ENCODE results near the gene EPHX1.
"Not testable (repeated sequence)": the region's sequence is repeated elsewhere in the genome, so short reads cannot be mapped to it uniquely, and the experiment has no call there.

Gene EPHX1

GRCh38 chr1:225777058-225777582 lies 32.8 kb upstream of the EPHX1 start:
- in situ Hi-C loops (cut with MboI; ENCODE audit: low sequenced_read_pairs), result no loop called here

GRCh38 chr1:225777583-225778336 lies 32.2 kb upstream of the EPHX1 start, which contains the start of gene SRP9:
Gene SRP9, plus strand, starts transcription at chr1:225777826. Its CDS starts 115 bp downstream, at chr1:225777941.
- in situ Hi-C loops (cut with MboI; ENCODE audit: low sequenced_read_pairs), result no loop called here

- in situ Hi-C loops (cut with MboI; ENCODE audit: low sequenced_read_pairs), result no loop called here
Observed at GRCh38 chr1:225778337-225778669, 31.6 kb upstream of the EPHX1 start.

- in situ Hi-C loops (cut with MboI; ENCODE audit: low sequenced_read_pairs), result not testable (repeated sequence)
Observed at GRCh38 chr1:225779165-225779564, 30.8 kb upstream of the EPHX1 start.

GRCh38 chr1:225780134-225780533 lies 29.8 kb upstream of the EPHX1 start:
- in situ Hi-C loops (cut with MboI; ENCODE audit: low sequenced_read_pairs), result no loop called here

GRCh38 chr1:225780630-225781029 lies 29.3 kb upstream of the EPHX1 start:
- in situ Hi-C loops (cut with MboI; ENCODE audit: low sequenced_read_pairs), result no loop called here

GRCh38 chr1:225789142-225789541 lies 20.8 kb upstream of the EPHX1 start:
- in situ Hi-C loops (cut with MboI; ENCODE audit: low sequenced_read_pairs), result not testable (repeated sequence)

GRCh38 chr1:225794954-225795353 lies 15.0 kb upstream of the EPHX1 start:
- in situ Hi-C loops (cut with MboI; ENCODE audit: low sequenced_read_pairs), result no loop called here

GRCh38 chr1:225796097-225796496 lies 13.8 kb upstream of the EPHX1 start:
- in situ Hi-C loops (cut with MboI; ENCODE audit: low sequenced_read_pairs), result not testable (repeated sequence)

GRCh38 chr1:225801146-225801545 lies 8.8 kb upstream of the EPHX1 start:
- in situ Hi-C loops (cut with MboI; ENCODE audit: low sequenced_read_pairs), result not testable (repeated sequence)

- in situ Hi-C loops (cut with MboI; ENCODE audit: low sequenced_read_pairs), result no loop called here
Observed at GRCh38 chr1:225806249-225806648, 3.7 kb upstream of the EPHX1 start.

- in situ Hi-C loops (cut with MboI; ENCODE audit: low sequenced_read_pairs), result not testable (repeated sequence)
Observed at GRCh38 chr1:225806736-225807135, 3.2 kb upstream of the EPHX1 start.

- in situ Hi-C loops (cut with MboI; ENCODE audit: low sequenced_read_pairs), result no loop called here
Observed at GRCh38 chr1:225808136-225808535, 1.8 kb upstream of the EPHX1 start.

- in situ Hi-C loops (cut with MboI; ENCODE audit: low sequenced_read_pairs), result not testable (repeated sequence)
Observed at GRCh38 chr1:225810579-225811538, 935 bp downstream of the EPHX1 start.

GRCh38 chr1:225811622-225812487 lies 1.9 kb downstream of the EPHX1 start:
- in situ Hi-C loops (cut with MboI; ENCODE audit: low sequenced_read_pairs), result no loop called here

GRCh38 chr1:225812488-225813213 lies 2.7 kb downstream of the EPHX1 start:
- in situ Hi-C loops (cut with MboI; ENCODE audit: low sequenced_read_pairs), result no loop called here

- in situ Hi-C loops (cut with MboI; ENCODE audit: low sequenced_read_pairs), result no loop called here
Observed at GRCh38 chr1:225813214-225813964, 3.5 kb downstream of the EPHX1 start.

GRCh38 chr1:225814381-225814780 lies 4.5 kb downstream of the EPHX1 start:
- in situ Hi-C loops (cut with MboI; ENCODE audit: low sequenced_read_pairs), result no loop called here

- in situ Hi-C loops (cut with MboI; ENCODE audit: low sequenced_read_pairs), result not testable (repeated sequence)
Observed at GRCh38 chr1:225815090-225815489, 5.2 kb downstream of the EPHX1 start.
